Measurements from ENCODE around the gene MBD3L4. TPM values are rescaled to one million over a fixed set of nuclear protein-coding genes. Genes with fewer than 3 reads are reported as not detected.

Gene MBD3L4
- polyA plus RNA-seq, 1 donor (not counting 4 experiments of a cell fraction or from before 2014, with no cell fraction given) = not detected

DNA sequence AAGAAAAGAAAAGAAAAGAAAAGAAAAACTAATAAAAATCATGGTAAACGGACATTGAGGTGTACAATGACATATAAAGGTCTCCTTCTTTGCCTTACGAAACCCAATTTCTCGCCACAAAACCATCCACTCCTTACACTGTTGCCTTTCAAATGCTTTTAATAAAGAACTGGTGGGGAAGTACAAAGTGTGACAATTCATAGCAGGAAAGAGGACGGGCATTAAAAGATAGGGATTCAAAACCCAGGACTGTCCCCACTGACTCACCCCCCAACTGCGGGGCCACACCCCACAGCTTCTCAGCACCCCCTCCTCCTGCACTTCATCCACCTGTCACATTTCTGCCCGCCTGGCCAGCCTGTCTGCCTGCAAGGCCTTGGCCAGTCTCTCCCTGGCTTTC lies 21.2 kb downstream of the MBD3L4 start:
- DNase-seq (ENCODE audit: low read depth, low spot score) (no peak), FAIRE-seq (no peak)
- Histone ChIP-seq H3K9me3 (ENCODE audit: control insufficient read depth, low read depth, low read length) (no peaks in the 10 kb centered on the region), H3K4me1 (ENCODE audit: control insufficient read depth, extremely low read depth, insufficient read depth, low read length) (no peaks in the 10 kb centered on the region), H3K36me3 (ENCODE audit: control insufficient read depth in 2 of 2, extremely low read depth in 1 of 2, insufficient read depth in 2 of 2, low read length in 2 of 2) (no peaks in the 10 kb centered on the region), H3K9ac (ENCODE audit: control insufficient read depth, extremely low read depth, insufficient read depth, low read length) (no peak overlapping the region), H3K27me3 (ENCODE audit: control insufficient read depth, extremely low read depth, insufficient read depth, low read length) (no peaks in the 10 kb centered on the region), H3K9me1 (ENCODE audit: control insufficient read depth, extremely low read depth, insufficient read depth, low read length) (no peaks in the 10 kb centered on the region), H3K4me2 (ENCODE audit: control insufficient read depth, extremely low read depth, insufficient read depth, low read depth, low read length) (no peak overlapping the region), H2AFZ (ENCODE audit: control insufficient read depth, low read length) (no peak overlapping the region), H3K4me3 (ENCODE audit: control insufficient read depth in 2 of 3, extremely low read depth in 1 of 3, insufficient read depth in 2 of 3, low read depth in 1 of 3, low read length in 3 of 3) (no peak overlapping the region), H3K27ac (ENCODE audit: control insufficient read depth, insufficient read depth, low read length) (no peak overlapping the region), H4K20me1 (ENCODE audit: control insufficient read depth, extremely low read depth, insufficient read depth, low read length) (no peaks in the 10 kb centered on the region), H3K79me2 (ENCODE audit: control insufficient read depth, insufficient read depth, low read length) (no peaks in the 10 kb centered on the region)
- TF ChIP-seq EZH2 (IDR thresholded peaks at IDR 0.05; ENCODE audit: low read length) (no peak), CTCF (optimal IDR thresholded peaks at IDR 0.05 in 1 of 3, IDR thresholded peaks at IDR 0.05 in 1 of 3, conservative IDR thresholded peaks at IDR 0.05 in 1 of 3; ENCODE audit: extremely low read depth in 1 of 3, insufficient read depth in 2 of 3, low read length in 3 of 3) (no peak)
- dilution Hi-C loops (cut with MboI; ENCODE audit: extremely low pct_ligation_motif_present, low sequenced_read_pairs) = no loop called here

GRCh38 chr19:7013678-7014077 lies 26.3 kb downstream of the MBD3L4 start:
- H3K4me1 ChIP-seq (ENCODE audit: control insufficient read depth, extremely low read depth, insufficient read depth, low read length) = no peaks in the 10 kb centered on the region
- peaks cover 1% of the 10 kb centered on the region for H3K9me3 ChIP-seq (ENCODE audit: control insufficient read depth, low read depth, low read length)
- H3K27me3 ChIP-seq (ENCODE audit: control insufficient read depth, extremely low read depth, insufficient read depth, low read length) = no peaks in the 10 kb centered on the region
- no peak overlapping the region for H2AFZ ChIP-seq (ENCODE audit: control insufficient read depth, low read length)
- H4K20me1 ChIP-seq (ENCODE audit: control insufficient read depth, extremely low read depth, insufficient read depth, low read length) = no peaks in the 10 kb centered on the region
- H3K9me1 ChIP-seq (ENCODE audit: control insufficient read depth, extremely low read depth, insufficient read depth, low read length) = no peaks in the 10 kb centered on the region
- no peaks in the 10 kb centered on the region for H3K36me3 ChIP-seq (ENCODE audit: control insufficient read depth in 2 of 2, extremely low read depth in 1 of 2, insufficient read depth in 2 of 2, low read length in 2 of 2)
- H3K4me3 ChIP-seq (ENCODE audit: control insufficient read depth in 2 of 3, extremely low read depth in 1 of 3, insufficient read depth in 2 of 3, low read depth in 1 of 3, low read length in 3 of 3) = no peak overlapping the region
- no peaks in the 10 kb centered on the region for H3K79me2 ChIP-seq (ENCODE audit: control insufficient read depth, insufficient read depth, low read length)
- TF ChIP-seq CTCF (optimal IDR thresholded peaks at IDR 0.05 in 1 of 3, IDR thresholded peaks at IDR 0.05 in 1 of 3, conservative IDR thresholded peaks at IDR 0.05 in 1 of 3; ENCODE audit: extremely low read depth in 1 of 3, insufficient read depth in 2 of 3, low read length in 3 of 3) = no peak
- TF ChIP-seq EZH2 (IDR thresholded peaks at IDR 0.05; ENCODE audit: low read length) = no peak
- H3K27ac ChIP-seq (ENCODE audit: control insufficient read depth, insufficient read depth, low read length) = no peak overlapping the region
- H3K9ac ChIP-seq (ENCODE audit: control insufficient read depth, extremely low read depth, insufficient read depth, low read length) = no peak overlapping the region
- DNase-seq (ENCODE audit: low read depth, low spot score) (no peak), FAIRE-seq (no peak)
- dilution Hi-C loops (cut with MboI; ENCODE audit: extremely low pct_ligation_motif_present, low sequenced_read_pairs) = no loop called here
- H3K4me2 ChIP-seq (ENCODE audit: control insufficient read depth, extremely low read depth, insufficient read depth, low read depth, low read length) = no peak overlapping the region

All from keratinocyte (primary cell).